ENCODE measurements around the gene MCTP1.
"Not testable (repeated sequence)": the region's sequence is repeated elsewhere in the genome, so short reads cannot be mapped to it uniquely, and the experiment has no call there.

Gene MCTP1

GRCh38 chr5:95143858-95144257 lies 141.0 kb downstream of the MCTP1 start:
- H3K9me3 Mint-ChIP-seq; H3K4me1 Mint-ChIP-seq (ENCODE audit: low read depth); H3K4me3 Mint-ChIP-seq; H3K27ac Mint-ChIP-seq; H3K36me3 Mint-ChIP-seq (ENCODE audit: low read depth); H3K27me3 Mint-ChIP-seq (ENCODE audit: low read depth): not testable (repeated sequence)

- Mint-ChIP-seq H3K27ac (no peak overlapping the region), H3K9me3 (no peaks in the 10 kb centered on the region), H3K36me3 (ENCODE audit: low read depth) (no peaks in the 10 kb centered on the region), H3K4me3 (no peak overlapping the region), H3K4me1 (ENCODE audit: low read depth) (no peaks in the 10 kb centered on the region), H3K27me3 (ENCODE audit: low read depth) (no peaks in the 10 kb centered on the region)
Observed at GRCh38 chr5:95142145-95142544, 142.7 kb downstream of the MCTP1 start.

DNA sequence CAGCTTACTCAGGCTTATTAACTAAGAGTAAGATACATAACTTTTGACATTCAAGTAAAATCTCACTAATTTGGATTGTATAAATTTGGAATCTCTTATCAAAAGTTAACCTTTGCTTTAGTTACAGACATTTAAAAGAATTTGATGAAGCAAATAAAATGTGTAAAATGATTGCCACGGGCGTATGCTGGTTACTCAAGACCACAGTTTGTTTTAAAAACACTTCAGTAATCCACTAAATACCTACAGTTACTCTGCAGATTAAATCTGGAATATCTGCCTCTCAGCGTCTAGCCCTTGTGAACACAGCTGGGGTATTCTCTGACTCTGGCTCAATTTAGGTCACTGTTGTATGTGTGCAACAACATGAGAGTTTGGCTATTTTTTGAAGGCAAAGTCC lies 143.8 kb downstream of the MCTP1 start:
- H3K27me3 Mint-ChIP-seq (ENCODE audit: low read depth) = peaks cover 2% of the 10 kb centered on the region
- no peaks in the 10 kb centered on the region for H3K9me3 Mint-ChIP-seq
- no peak overlapping the region for H3K4me3 Mint-ChIP-seq
- H3K4me1 Mint-ChIP-seq (ENCODE audit: low read depth) = no peaks in the 10 kb centered on the region
- no peaks in the 10 kb centered on the region for H3K36me3 Mint-ChIP-seq (ENCODE audit: low read depth)
- no peak overlapping the region for H3K27ac Mint-ChIP-seq

DNA sequence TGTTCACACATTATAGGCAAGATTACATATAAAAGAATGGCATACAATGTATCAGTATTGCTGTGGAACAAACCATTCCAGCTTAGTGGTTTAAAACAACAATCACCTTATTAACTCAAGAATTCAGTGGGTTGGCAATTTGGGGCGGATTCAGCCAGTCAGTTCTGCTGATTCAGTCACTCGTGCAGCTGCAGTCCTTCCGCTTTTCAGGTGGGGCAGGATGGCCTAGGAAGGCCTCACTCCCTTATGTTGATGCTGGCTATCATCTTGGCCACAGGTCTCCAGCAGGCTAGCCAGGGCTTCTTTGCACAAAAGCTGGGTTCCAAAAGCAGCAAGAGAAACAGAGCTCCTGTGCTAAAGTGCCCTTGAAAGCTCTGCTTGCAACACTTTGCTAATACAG lies 150.6 kb downstream of the MCTP1 start:
- peaks cover 6% of the 10 kb centered on the region for H3K27me3 Mint-ChIP-seq (ENCODE audit: low read depth)
- no peaks in the 10 kb centered on the region for H3K4me1 Mint-ChIP-seq (ENCODE audit: low read depth)
- no peak overlapping the region for H3K4me3 Mint-ChIP-seq
- no peak overlapping the region for H3K27ac Mint-ChIP-seq
- H3K36me3 Mint-ChIP-seq (ENCODE audit: low read depth) = no peaks in the 10 kb centered on the region
- H3K9me3 Mint-ChIP-seq = no peaks in the 10 kb centered on the region

DNA sequence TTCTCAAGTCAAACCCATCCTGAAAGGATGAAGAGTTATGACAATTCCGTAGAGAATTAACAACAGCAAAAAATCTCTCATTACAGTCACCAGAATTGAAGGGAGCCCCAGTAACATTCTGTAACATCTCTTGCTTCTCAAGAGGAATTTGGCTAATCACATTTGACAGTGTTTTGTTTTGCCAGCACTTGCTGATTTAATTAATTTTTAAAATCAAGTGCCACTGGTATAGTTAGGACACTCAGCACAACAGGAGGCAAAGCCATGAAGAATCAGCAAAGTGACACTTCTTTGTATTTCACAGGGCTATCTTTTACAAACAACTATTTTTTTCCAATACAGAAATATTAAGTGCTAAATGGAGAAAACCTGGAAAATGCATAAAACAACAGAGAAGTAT lies 152.8 kb downstream of the MCTP1 start:
- no peak overlapping the region for H3K27ac Mint-ChIP-seq
- peaks cover 6% of the 10 kb centered on the region for H3K27me3 Mint-ChIP-seq (ENCODE audit: low read depth)
- no peaks in the 10 kb centered on the region for H3K36me3 Mint-ChIP-seq (ENCODE audit: low read depth)
- no peaks in the 10 kb centered on the region for H3K4me1 Mint-ChIP-seq (ENCODE audit: low read depth)
- H3K9me3 Mint-ChIP-seq = no peaks in the 10 kb centered on the region
- H3K4me3 Mint-ChIP-seq = no peak overlapping the region

DNA sequence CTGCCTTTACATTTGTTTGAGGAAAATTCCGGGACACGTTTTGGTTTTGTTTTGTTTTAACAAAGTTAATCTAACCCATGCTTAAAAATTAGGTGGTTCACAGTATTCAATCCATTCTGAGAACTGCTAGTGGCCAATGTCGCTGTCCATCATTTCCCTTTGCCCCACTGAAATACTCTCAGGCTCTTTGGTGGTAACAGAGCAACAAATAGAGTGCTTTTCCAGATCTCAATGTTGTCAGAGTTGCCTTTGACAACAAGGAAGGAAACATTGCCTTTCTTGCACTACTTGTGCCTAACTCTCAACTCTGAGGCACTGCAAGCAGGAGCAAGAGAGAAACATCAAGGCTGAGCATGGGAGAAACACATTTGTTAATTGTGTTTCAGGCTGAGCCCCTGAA lies 154.0 kb downstream of the MCTP1 start:
- no peak overlapping the region for H3K27ac Mint-ChIP-seq
- H3K4me1 Mint-ChIP-seq (ENCODE audit: low read depth) = no peaks in the 10 kb centered on the region
- H3K4me3 Mint-ChIP-seq = no peak overlapping the region
- no peaks in the 10 kb centered on the region for H3K36me3 Mint-ChIP-seq (ENCODE audit: low read depth)
- no peaks in the 10 kb centered on the region for H3K9me3 Mint-ChIP-seq
- peaks cover 2% of the 10 kb centered on the region for H3K27me3 Mint-ChIP-seq (ENCODE audit: low read depth)

DNA sequence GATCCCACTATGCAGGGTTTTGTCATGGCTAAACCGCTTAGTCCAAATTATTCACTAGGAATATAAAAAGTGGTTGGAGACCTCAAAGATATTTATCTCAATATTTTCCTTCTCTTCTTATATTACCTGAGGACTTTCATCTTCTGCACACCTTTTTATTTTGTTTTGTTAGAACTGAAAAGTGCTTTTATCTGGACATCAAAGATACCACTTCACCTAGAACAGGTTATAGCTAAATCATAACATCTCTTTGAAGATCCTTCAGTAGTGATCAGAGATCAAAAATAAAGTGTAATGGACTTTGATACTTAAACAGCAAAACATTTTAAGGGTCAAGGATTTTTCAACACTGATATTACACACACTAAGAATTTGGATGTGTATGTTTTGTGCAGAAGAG lies 160.2 kb downstream of the MCTP1 start:
- no peak overlapping the region for H3K4me3 Mint-ChIP-seq
- H3K36me3 Mint-ChIP-seq (ENCODE audit: low read depth) = no peaks in the 10 kb centered on the region
- no peak overlapping the region for H3K27ac Mint-ChIP-seq
- no peaks in the 10 kb centered on the region for H3K27me3 Mint-ChIP-seq (ENCODE audit: low read depth)
- H3K4me1 Mint-ChIP-seq (ENCODE audit: low read depth) = no peaks in the 10 kb centered on the region
- no peaks in the 10 kb centered on the region for H3K9me3 Mint-ChIP-seq

DNA sequence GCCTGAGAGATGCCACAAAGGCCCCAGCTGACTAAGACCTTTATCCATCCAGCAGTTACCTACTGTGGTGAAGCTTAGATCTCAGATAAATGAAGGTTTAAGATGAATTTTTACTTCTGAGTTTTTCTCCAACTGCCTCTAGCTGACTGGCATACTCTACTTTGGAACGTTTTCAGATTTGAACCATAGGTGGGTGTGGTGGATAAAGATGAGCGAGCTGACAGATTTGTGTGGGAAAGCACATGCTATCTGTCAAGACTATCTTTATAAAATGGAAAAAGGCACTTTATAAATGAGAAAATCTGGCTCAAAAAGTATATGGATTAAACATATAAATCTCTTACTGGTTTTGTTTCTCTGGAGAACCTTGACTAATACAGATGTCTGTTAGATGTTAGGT lies 160.8 kb downstream of the MCTP1 start:
- no peaks in the 10 kb centered on the region for H3K36me3 Mint-ChIP-seq (ENCODE audit: low read depth)
- no peaks in the 10 kb centered on the region for H3K9me3 Mint-ChIP-seq
- H3K4me1 Mint-ChIP-seq (ENCODE audit: low read depth) = no peaks in the 10 kb centered on the region
- no peaks in the 10 kb centered on the region for H3K27me3 Mint-ChIP-seq (ENCODE audit: low read depth)
- H3K4me3 Mint-ChIP-seq = no peak overlapping the region
- no peak overlapping the region for H3K27ac Mint-ChIP-seq

DNA sequence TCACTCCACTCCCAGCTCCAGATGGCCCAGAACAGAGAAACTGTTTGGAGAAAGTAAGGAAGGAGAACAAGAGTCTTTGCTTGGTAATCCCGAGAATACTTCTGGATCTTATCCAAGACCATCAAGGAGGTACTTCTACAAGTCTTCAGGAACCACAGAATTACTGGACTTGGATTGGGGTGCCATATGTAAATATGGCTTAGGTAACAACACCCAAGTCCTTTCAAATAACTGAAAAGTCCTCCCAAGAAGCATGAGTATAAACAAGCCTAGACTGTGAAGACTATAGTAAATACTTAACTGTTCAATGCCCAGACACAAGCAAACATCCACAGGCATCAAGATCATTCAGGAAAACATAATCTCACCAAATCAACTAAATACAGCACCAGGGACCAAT lies 170.0 kb downstream of the MCTP1 start:
- no peaks in the 10 kb centered on the region for H3K27me3 Mint-ChIP-seq (ENCODE audit: low read depth)
- H3K4me3 Mint-ChIP-seq = no peak overlapping the region
- H3K36me3 Mint-ChIP-seq (ENCODE audit: low read depth) = no peaks in the 10 kb centered on the region
- H3K9me3 Mint-ChIP-seq = no peaks in the 10 kb centered on the region
- no peak overlapping the region for H3K27ac Mint-ChIP-seq
- no peaks in the 10 kb centered on the region for H3K4me1 Mint-ChIP-seq (ENCODE audit: low read depth)

GRCh38 chr5:95114305-95114704 lies 170.6 kb downstream of the MCTP1 start:
- Mint-ChIP-seq H3K27me3 (ENCODE audit: low read depth) (no peaks in the 10 kb centered on the region), H3K9me3 (no peaks in the 10 kb centered on the region), H3K4me3 (no peak overlapping the region), H3K4me1 (ENCODE audit: low read depth) (no peaks in the 10 kb centered on the region), H3K36me3 (ENCODE audit: low read depth) (no peaks in the 10 kb centered on the region), H3K27ac (no peak overlapping the region)

- no peak overlapping the region for H3K27ac Mint-ChIP-seq
- H3K36me3 Mint-ChIP-seq (ENCODE audit: low read depth) = no peaks in the 10 kb centered on the region
- H3K9me3 Mint-ChIP-seq = no peaks in the 10 kb centered on the region
- no peaks in the 10 kb centered on the region for H3K4me1 Mint-ChIP-seq (ENCODE audit: low read depth)
- no peaks in the 10 kb centered on the region for H3K27me3 Mint-ChIP-seq (ENCODE audit: low read depth)
- H3K4me3 Mint-ChIP-seq = no peak overlapping the region
Observed at GRCh38 chr5:95113489-95113888, 171.4 kb downstream of the MCTP1 start.

DNA sequence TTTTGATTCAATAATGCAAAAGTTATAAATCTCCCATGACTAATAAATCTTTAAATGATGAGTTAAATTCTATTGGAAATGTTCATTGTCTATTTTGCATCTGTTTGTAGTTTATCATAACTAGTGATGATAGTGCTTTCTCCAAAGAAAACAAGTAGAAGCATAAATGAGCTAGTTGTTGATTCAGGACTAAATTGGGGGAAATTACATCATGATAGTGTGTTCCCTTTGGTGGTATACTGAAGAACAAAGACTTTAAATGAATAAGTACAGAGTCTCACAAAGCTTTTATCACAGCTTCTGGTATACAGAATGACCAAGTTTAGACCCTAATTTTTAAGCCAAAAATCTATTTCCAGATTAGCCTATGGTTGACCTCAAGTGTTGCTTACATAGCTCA lies 173.8 kb downstream of the MCTP1 start:
- H3K4me3 Mint-ChIP-seq = no peak overlapping the region
- no peaks in the 10 kb centered on the region for H3K9me3 Mint-ChIP-seq
- H3K36me3 Mint-ChIP-seq (ENCODE audit: low read depth) = no peaks in the 10 kb centered on the region
- H3K27me3 Mint-ChIP-seq (ENCODE audit: low read depth) = no peaks in the 10 kb centered on the region
- no peaks in the 10 kb centered on the region for H3K4me1 Mint-ChIP-seq (ENCODE audit: low read depth)
- no peak overlapping the region for H3K27ac Mint-ChIP-seq

DNA sequence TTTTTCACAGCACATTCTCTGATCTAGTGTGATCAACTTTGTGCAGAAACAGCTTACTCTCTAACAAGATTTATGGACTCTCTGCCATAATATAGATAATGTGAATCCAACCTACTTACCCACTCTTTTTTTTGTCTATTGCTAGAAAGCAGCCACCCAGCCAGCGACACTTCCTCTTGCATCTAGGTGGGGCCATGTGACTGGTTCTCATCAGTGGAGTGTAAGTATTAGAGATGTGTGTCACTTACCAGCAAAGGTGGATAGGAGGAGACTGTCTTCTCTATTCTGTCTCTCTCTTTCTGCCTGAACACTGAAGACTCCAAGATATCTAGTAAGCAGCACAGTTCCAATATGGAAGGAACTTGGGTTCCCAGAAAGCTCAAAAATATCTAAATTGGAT lies 174.8 kb downstream of the MCTP1 start:
- Mint-ChIP-seq H3K4me3 (no peak overlapping the region), H3K27me3 (ENCODE audit: low read depth) (no peaks in the 10 kb centered on the region), H3K9me3 (no peaks in the 10 kb centered on the region), H3K4me1 (ENCODE audit: low read depth) (no peaks in the 10 kb centered on the region), H3K36me3 (ENCODE audit: low read depth) (no peaks in the 10 kb centered on the region), H3K27ac (no peak overlapping the region)

DNA sequence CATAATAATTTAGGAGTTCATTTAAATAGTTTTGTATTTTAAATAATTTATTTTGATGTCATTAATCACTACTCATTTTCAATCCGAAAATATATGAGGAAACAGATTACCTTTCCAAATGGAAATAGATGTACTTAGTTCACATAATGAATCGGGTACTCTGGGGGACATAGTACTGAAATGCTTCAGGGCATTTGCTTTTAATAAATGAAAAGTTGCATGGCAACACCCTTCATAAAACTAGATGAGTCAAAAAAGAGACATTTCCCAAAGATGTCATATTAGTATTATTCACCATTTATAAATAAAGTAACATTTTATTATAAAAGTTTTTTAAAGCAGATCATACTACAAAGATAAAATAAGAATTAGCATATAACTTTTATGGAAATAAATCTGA lies 177.8 kb downstream of the MCTP1 start:
- Mint-ChIP-seq H3K4me3 (no peak overlapping the region), H3K4me1 (ENCODE audit: low read depth) (no peaks in the 10 kb centered on the region), H3K27me3 (ENCODE audit: low read depth) (no peaks in the 10 kb centered on the region), H3K27ac (no peak overlapping the region), H3K36me3 (ENCODE audit: low read depth) (no peaks in the 10 kb centered on the region), H3K9me3 (no peaks in the 10 kb centered on the region)

GRCh38 chr5:95105638-95106037 lies 179.3 kb downstream of the MCTP1 start:
- no peaks in the 10 kb centered on the region for H3K27me3 Mint-ChIP-seq (ENCODE audit: low read depth)

DNA sequence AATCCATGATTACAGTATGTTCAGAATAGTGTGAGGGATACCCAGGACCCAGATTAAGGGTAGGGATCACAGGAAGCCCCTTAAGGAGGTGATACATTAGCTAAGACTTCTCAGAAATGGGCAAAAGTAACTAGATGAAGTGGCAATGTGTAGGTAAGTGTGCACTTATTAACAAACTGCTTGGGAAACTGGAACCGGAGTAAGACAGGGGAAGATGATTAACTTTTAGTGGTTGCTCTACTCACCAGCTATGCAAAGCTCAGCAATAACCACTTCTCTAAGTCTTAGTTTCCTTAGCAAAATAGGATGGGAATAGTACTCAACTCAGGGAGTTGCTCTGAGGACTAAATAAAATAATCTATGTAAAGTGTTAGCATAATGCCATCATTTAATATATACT lies 182.2 kb downstream of the MCTP1 start:
- Mint-ChIP-seq H3K9me3 (no peaks in the 10 kb centered on the region), H3K4me3 (no peak overlapping the region), H3K36me3 (ENCODE audit: low read depth) (no peaks in the 10 kb centered on the region), H3K4me1 (ENCODE audit: low read depth) (no peaks in the 10 kb centered on the region), H3K27ac (no peak overlapping the region), H3K27me3 (ENCODE audit: low read depth) (no peaks in the 10 kb centered on the region)

More at GRCh38 chr5:95105638-95106037, 179.3 kb downstream of the MCTP1 start:
- Mint-ChIP-seq H3K4me3 (no peak overlapping the region), H3K27ac (no peak overlapping the region), H3K36me3 (ENCODE audit: low read depth) (no peaks in the 10 kb centered on the region), H3K4me1 (ENCODE audit: low read depth) (no peaks in the 10 kb centered on the region), H3K9me3 (no peaks in the 10 kb centered on the region)
